HG03342 (cell line): Measurements from ENCODE around the gene RAMP3.
"Not testable (repeated sequence)": the region's sequence is repeated elsewhere in the genome, so short reads cannot be mapped to it uniquely, and the experiment has no call there.

Source experiments
- ATAC-seq: cut with Tn5 transposase; IDR thresholded peaks from one replicate; pipeline ENCODE4 v1.9.1; 2021; ENCODE audit warnings: mild to moderate bottlenecking, moderate library complexity; ENCODE audit not compliant: unreplicated experiment

Gene RAMP3

DNA sequence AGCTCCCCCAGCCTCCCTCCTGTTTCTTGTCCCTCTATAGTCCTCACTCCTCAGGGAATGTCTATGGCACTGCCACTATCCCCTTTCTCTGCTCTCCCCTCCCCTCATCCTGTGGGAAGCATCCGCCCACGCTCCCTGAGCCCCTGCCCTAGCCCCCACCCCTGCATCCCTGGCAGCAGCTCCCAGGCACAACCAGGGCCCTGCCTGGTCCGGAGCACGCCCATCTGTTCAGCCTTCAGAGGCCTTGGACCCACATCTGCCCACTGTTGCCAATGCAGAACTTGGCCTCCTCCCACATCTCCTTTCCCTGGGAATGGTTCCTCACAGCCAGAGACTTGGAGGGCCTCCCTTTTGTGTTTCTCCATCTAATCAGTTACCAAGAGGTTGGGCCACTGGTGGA lies 25.7 kb upstream of the RAMP3 start:
- ATAC-seq = no peak

DNA sequence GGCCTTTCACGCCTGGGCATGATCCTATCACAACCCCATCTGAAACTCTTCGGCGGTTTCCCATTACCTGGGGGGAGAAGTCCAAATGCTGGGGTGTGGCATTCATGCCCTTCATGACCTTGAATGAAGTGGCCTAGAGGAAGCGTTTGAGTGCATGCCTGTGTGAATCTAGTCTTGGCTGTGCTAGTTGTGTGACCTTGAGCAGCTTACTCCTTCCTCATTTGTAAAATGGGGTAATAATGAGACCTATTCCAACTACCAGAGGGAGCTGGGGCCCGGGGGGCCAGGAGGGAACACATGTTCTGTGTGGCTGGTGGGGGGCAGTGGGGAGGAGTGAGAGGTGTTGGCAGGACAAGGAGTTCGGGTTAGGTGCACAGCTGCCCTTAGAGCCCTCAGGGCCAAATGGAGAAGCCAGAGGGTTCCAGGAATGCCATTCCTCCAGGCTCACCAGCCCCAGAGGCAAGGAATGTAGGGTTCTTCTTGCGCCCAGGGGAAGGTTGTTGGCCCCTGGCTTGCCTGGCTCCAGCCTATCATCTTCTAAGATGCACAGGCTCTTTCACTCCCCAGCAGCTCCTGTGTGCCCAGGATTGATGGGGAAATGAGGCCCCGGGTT lies 24.8 kb upstream of the RAMP3 start:
- no peak for ATAC-seq

DNA sequence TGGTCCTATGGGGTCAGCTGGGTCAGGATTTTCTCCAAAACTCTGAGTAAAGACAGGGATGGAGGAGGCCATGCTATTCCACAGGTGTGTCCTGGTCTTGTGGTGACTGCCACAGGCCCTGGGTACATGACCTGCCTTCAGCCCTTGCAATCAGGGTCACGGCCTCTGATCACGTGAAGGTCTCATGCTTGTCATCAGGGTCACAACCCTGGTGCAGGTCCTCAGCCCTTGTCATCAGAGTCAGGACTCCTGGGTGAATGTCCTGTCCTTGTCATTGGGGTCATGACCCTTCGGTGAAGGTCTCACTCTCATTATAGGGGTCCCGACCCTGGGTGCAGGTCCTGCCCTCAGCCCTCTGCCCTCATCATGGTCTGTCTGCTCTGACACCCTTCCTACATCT lies 24.2 kb upstream of the RAMP3 start:
- ATAC-seq = no peak

DNA sequence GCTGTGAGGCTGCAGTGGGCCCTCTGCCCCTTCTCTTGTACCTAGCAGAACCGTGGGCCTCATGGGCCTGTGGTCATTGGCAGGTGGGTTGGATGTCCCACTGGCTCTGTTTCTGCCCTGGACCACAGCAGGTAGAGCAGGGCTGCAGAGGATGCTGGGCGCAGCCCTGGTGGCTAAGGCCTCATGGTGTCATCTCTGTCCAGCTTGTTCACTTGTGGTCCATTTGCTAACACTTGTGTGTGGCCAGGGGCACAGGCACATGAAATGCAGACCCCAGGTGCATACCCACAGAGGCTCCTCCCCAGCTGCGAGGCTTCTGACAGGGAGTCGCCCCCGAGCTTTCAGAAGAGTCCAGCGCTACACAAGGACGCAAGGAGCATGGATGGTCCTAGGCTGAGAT lies 23.7 kb upstream of the RAMP3 start:
- no peak for ATAC-seq

DNA sequence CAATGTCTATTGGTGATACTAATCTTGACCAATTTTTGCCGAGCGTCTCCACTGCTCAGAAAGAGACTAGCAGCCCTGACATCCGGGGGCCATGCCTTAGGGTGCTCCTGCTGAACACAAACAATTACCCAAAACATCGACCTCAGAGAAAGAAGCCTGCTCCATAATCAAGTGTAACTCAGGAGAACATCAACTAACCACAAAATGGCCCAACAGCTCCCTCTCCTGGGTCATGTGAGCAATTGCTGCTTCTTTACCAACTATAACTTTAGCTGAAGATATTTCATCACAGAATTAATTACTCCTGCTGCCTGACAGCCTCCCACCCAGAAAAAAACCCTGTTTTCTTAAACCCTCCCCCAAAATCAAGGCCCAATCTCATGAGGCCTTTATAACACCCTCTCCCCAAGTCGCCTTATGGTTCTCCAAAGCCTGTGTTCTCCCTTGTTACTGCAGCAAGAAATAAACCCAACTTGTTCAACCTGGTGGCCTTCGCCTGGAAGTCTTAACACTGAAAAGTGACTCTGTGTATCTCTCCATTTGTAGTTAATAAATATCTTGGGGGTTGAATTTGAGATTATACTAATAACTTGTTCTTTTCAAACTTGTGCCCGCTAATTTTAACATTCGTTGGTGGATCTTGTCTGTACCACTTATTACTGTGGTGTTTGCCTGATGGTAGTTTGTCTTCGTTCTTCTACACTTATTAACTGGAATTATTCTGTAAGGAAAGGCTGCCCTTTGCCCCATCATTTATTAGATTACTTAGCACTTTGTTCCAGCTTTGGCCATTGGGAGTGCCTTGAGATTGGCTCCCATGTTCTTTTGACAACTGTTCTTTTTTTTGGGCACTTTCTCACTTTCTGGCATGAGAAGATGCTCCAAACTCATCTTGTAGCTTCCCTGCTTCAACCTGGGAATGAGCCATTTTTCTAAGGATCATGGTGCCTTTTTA lies 21.2 kb upstream of the RAMP3 start:
- ATAC-seq = no peak

DNA sequence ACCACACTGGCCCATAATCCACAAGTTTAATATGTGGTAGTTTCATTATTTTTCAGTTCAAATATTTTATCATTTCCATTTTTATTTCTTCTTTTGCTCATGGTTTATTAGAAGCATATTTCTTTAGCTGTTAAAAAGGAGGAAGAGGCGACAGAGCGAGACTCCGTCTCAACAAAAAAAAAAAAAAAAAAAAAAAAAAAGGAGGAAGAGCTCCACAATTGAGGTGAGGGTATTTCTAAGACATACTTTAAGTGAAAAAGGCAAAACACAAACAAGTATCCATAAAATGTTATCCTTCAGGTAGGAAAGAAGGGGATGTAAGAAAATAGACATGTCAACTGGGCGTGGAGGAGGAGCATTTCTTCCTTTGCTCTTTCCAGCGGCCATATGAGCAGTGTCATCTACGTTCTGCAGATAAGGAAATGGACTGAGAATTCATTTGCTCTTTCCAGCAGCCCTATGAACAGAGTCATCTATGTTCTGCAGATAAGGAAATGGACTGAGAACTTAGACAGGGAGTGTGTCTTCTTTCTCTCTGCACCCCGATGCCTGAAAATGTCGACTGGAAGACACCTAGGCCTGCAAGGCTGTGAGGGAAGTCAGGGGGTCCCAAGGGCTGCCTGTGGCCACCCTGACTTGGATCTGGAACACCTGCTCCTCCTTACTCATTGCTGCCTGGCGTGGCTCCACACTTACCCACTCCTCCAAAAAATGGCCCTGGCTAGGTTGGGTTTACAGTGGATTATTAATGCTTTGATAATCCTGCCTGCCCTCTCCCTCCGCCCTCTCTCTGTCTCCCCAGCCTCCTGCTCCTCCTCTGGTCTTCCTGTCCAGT lies 18.9 kb upstream of the RAMP3 start:
- ATAC-seq = no peak

DNA sequence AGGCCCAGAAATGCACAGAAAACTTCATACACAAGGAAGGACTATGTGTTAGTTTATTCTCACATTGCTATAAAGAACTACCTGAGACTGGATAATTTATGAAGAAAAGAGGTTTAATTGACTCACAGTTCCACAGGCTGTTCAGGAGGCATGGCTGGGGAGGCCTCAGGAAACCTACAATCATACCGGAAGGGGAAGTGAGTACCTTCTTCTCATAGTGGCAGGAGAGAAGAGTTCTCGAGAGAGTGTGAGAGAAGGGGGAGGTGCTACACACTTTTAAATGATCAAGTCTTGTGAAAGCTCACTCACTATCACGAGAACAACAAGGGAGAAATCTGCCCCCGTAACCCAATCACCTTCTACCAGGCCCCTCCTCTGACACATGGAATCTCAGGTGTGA lies 16.8 kb upstream of the RAMP3 start:
- no peak for ATAC-seq

DNA sequence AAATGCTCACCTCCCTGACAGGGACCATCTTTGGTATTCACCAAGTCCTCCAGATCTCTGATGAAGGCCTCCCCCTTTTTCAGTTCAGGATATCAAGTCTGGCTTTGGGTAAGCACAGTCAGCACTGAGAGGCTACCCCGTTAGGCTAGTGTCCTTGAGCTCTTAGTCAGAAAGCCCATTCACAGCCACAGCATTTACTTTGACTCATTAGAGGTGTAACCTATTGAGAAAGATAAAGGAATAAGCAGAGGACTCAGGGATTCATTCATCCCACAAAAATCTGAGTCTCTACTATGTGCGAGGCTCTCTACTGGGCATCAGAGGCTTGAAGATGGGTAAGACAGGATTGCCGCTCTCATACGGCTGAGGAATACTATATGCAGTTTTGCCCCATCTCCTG lies 14.0 kb upstream of the RAMP3 start:
- no peak for ATAC-seq

DNA sequence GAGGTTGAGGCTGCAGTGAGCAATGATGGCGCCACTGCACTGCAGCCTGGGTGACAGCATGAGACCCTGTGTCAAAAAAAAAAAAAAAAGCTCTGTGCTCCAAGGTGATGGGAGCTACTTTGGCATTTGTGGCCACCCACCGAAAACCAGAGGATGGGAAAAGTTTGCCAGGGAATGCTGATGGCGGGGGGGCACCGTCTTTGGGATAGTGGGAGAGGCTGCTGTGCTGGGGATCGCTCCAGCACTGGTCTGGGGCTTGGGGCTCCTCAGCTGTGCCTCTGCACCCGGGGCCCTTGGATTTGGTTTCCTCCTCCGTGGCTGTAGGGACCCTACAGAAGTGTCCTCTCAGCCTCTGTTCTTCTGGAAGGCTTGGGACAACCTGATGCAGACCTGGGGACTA lies 11.7 kb upstream of the RAMP3 start:
- no peak for ATAC-seq

DNA sequence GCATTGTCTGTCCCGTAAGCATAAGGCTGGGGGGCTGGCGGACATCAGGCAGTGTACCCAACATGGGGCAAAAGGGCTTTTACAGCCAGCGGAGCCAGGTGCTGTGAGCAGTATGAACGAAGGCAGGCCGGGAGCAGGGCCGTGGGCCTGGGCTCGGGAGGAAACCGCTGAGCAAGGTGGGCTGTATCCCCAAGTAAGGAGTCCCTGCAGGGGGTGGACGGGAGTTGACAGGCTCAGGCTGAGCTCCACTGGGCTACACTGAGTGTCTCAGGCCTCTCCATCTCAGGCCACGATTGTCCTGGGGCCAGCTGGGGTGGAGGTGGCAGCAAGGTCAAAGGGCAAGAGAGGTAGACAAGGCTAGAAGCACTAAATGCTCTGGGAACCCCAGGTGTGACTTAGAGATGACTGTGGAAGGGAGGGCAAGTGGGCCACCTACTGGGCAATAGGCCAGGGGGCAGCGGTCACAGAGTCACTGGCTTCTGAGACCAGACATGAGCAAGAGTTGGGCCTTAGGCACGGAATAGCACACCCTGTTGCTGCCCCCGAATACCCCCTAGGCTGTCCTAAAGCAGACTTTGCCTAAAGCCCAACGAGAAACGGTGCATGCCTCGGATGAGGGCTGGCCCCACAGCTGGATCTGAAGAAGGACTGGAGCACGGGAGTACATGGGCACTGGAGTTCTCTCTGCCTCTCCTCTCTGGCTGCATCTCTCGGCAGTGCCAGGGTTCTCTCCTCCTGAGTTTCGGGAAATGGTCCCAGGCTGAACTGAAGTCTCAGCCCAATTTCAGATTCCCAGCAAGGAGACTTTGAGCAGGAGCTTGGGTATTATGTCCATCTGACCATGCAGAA lies 10.8 kb upstream of the RAMP3 start:
- no peak for ATAC-seq

DNA sequence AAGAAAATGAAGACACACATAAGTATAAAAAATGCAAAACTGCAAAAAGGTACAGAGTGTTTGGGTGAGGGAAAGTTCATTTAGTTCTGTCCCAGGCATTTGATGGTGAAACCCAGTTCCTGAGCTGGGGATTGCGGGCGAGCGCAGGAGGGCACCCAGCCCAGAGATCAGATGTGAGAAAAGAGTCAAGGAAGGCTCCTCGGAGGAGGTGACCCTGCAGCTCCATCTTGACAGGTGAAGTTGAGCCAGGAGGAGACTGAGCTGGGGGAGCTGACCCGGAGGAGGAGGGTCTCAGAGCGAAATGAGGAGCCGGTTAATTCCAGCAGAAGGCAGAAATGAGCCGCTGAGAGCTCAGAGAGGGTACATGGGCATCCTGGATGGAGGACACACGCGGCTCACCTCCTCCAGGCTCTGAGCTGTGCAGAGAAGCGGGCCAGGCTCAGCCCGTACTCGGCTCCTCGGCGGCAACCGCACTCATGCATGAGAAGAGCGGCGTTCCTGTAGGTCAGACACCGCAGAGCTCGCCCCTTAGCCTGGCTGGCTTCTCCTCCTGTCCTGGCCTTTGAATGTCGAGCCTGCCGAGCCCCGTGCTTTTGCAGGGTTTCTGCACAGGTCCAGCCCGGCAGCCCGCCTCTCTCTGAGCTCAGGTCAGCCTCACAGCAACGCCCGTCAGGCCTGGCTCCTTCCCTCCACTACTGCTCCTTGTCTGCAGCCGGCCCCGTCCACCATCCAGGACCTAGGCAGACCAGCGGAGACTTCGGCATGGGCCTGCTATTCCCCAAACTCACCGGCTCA lies 9.5 kb upstream of the RAMP3 start:
- ATAC-seq = no peak

DNA sequence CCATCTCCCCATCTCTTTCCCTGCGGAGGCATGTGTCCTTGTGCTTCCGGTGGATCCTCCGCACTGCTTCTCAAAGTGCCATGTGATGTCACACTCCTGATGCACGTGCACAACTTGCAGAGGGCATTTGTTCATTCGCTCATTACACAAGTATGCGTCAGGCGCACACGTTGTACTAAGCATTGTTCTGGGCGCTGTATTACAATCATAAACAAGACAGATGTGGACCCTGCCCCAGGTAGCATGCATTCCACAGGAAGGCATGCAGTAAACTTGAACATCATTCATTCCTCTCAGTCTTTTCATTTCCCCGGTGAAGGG lies 9.0 kb upstream of the RAMP3 start:
- no peak for ATAC-seq

DNA sequence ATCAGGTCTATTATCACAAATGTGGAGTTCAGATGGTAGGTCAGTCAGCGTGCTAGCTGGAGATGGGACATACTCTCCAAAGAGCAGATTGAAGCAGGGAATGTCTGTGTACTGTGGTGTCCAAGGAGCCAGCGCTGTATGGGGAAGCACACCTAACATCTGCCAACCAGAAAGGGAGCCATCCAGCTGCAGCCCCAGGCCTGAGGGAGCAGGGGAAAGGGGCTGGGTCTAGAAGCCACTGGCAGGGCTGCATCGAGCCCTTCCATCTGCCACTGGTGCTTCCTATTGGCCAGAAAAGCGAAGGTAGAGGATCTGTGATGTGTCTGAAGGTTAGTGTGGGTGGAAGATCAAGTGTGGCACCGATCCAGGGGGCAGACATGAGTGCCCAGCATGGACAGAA lies 8.0 kb upstream of the RAMP3 start:
- ATAC-seq = no peak

DNA sequence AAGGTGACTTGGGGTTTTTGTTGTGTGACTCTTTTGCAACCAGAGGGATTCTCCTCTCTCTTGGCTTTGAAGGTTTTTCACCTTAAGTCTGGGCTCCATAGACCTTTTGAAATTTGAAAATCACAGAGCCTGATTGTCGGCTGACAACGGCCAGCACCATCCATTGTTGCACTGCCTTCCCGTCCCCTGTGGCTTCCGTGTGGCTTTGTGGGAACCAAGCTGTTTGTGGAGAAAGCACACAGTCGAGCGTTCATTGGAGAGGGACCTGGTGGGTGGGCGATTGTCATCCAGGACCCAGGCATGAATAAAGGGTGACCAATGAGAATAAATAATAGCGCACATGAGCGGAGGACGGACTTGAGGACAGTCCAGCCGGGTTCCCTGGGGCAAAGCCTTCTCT lies 7.4 kb upstream of the RAMP3 start:
- ATAC-seq = no peak

DNA sequence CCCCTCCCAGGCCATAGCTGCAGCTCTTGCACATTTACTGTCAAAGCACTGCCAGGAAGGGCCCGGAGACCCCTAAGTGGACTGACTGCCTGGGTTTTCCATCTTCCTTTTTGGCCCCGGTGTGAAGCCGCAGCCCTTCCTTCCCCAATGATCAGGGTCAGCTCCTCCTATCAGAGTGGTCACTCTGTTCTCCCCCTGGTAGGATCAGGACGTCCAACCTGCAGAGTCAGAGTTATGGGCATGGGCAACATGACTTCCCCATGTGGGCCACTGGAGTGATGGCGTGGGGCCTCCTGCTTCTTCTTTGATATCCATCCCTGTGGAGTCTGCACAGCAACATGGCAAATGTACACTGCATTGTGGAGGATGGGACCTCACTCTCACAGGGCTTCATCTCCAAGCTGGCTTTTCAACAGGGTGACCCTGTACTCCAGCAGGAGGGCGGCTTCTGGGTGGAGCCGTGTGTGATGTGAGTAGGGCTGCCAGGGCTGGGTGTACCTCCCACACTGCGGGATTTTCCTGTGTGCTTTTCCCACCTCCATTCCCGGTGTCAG lies 6.4 kb upstream of the RAMP3 start:
- ATAC-seq = no peak

DNA sequence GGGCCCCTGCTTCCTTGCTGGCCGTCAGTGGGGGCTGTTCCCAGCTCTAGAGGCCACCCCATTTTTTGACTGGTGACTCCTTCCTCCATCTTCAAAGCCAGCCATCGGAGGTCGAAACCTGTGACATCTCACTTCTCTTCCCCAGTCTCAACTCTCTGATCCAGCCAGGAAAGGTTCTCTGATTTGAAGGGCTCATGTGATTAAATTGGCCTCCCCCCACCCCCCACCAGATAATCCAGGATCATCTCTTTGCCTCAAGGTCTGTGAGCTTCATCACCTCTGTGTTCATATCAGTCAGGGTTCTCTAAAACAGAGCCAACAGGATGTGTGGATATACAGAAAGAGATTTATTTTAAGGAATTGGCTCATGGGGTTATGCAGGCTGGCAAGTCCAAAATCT lies 5.6 kb upstream of the RAMP3 start:
- ATAC-seq = no peak

DNA sequence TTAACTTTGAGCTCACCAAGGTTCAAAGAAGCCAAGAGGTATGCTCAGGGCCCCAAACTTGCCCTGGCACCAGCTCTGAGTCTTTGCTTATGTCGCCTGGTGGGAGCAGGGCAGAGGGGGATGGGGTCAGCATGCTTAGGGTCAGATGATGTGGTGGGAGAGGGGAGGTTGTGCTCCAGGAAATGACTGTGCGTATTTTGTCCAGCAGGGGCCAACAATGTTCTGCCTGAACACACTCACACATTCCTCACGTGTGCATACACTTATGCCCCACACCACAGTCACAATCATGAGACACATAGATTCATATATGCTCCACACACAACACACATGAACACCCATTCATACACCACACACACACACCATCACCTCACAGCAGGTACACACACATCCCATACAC lies 4.4 kb upstream of the RAMP3 start:
- no peak for ATAC-seq

DNA sequence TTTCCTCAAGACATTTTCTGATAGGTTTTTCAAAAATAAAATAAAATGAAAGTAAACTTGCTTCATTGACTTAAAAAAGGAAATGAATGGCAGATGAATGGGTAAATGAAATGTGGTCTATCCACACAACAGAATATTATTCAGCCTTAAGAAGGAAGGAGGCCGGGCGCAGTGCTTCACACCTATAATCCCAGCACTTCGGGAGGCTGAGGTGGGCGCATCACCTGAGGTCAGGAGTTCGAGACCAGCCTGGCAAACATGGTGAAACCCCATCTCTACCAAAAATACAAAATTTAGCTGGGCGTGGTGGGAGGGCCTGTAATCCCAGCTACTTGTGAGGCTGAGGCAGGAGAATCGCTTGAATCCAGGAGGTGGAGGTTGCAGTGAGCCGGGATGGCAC lies 3.7 kb upstream of the RAMP3 start:
- ATAC-seq = not testable (repeated sequence)

DNA sequence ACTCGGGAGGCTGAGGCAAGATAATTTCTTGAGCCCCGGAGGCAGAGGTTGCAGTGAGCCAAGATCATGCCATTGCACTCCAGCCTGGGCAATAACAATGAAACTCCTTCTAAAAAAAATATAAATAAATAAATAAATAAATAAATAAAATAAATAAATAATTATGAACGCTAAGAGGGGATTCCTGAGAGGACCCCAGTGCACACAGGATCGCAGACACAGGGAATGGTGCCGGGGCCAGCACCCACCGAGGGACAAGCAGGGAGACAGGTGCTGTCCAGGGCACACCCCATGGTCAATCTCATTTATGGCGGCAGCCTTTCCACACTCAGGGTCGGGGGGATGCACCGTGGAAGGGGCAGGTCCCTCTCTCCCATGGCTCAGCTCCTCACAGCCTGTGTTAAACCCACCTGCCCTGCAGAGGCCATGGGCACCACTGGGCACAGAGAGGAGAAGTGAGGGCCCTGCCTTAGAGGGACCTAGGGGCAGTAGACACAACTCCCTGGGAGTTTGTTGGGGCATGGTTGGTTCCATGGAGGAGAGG lies 2.2 kb upstream of the RAMP3 start:
- ATAC-seq = no peak

DNA sequence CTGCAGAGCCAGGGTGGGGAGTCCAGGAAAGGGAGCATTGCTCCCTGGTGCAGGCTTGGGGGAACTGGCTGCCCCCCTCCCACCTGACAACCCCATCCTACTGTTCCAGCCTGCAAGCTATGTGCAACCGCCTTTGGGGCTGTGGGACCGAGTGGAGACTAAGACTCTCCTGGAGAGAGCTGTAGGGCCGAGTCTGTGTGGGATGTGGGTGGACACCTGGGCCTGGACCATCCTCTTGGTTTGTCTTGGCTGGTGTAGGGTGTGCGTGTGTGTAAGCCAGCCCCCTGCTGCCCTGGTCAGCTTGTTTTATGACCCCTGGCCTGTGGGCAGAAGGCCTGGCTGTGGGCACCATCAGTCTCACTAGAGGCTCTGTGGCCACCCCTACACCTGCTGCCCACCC lies 1.6 kb upstream of the RAMP3 start:
- no peak for ATAC-seq
